ENCODE measurements around the gene RFFL.

DNA sequence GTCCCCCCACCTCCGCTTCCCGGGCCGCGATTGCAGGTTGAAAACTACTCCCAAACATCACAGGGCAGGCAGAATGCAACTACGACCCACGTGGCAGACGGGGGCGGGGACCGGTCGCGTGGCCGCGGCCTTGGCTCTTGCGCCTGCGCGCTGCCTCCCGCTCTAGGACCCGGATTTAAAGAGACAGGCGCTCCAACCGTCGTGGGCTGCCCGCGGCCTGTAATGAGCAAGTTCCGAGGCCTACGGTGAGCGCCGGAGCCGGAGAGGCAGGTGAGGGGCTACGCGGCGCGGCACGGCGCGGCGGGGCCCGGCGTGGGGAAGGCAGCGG lies 83.2 kb downstream of the RFFL start, which contains the start of gene LIG3:
- TF ChIP-seq, protein P1, sequence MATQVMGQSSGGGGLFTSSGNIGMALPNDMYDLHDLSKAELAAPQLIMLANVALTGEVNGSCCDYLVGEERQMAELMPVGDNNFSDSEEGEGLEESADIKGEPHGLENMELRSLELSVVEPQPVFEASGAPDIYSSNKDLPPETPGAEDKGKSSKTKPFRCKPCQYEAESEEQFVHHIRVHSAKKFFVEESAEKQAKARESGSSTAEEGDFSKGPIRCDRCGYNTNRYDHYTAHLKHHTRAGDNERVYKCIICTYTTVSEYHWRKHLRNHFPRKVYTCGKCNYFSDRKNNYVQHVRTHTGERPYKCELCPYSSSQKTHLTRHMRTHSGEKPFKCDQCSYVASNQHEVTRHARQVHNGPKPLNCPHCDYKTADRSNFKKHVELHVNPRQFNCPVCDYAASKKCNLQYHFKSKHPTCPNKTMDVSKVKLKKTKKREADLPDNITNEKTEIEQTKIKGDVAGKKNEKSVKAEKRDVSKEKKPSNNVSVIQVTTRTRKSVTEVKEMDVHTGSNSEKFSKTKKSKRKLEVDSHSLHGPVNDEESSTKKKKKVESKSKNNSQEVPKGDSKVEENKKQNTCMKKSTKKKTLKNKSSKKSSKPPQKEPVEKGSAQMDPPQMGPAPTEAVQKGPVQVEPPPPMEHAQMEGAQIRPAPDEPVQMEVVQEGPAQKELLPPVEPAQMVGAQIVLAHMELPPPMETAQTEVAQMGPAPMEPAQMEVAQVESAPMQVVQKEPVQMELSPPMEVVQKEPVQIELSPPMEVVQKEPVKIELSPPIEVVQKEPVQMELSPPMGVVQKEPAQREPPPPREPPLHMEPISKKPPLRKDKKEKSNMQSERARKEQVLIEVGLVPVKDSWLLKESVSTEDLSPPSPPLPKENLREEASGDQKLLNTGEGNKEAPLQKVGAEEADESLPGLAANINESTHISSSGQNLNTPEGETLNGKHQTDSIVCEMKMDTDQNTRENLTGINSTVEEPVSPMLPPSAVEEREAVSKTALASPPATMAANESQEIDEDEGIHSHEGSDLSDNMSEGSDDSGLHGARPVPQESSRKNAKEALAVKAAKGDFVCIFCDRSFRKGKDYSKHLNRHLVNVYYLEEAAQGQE (tag by site-specific recombination; IDR thresholded peaks at IDR 0.05), result no peak
- TF ChIP-seq, protein P2, sequence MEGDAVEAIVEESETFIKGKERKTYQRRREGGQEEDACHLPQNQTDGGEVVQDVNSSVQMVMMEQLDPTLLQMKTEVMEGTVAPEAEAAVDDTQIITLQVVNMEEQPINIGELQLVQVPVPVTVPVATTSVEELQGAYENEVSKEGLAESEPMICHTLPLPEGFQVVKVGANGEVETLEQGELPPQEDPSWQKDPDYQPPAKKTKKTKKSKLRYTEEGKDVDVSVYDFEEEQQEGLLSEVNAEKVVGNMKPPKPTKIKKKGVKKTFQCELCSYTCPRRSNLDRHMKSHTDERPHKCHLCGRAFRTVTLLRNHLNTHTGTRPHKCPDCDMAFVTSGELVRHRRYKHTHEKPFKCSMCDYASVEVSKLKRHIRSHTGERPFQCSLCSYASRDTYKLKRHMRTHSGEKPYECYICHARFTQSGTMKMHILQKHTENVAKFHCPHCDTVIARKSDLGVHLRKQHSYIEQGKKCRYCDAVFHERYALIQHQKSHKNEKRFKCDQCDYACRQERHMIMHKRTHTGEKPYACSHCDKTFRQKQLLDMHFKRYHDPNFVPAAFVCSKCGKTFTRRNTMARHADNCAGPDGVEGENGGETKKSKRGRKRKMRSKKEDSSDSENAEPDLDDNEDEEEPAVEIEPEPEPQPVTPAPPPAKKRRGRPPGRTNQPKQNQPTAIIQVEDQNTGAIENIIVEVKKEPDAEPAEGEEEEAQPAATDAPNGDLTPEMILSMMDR (tag by site-specific recombination; IDR thresholded peaks at IDR 0.05), result no peak
- TF ChIP-seq, protein P3, sequence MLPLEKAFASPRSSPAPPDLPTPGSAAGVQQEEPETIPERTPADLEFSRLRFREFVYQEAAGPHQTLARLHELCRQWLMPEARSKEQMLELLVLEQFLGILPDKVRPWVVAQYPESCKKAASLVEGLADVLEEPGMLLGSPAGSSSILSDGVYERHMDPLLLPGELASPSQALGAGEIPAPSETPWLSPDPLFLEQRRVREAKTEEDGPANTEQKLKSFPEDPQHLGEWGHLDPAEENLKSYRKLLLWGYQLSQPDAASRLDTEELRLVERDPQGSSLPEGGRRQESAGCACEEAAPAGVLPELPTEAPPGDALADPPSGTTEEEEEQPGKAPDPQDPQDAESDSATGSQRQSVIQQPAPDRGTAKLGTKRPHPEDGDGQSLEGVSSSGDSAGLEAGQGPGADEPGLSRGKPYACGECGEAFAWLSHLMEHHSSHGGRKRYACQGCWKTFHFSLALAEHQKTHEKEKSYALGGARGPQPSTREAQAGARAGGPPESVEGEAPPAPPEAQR (tag by site-specific recombination; IDR thresholded peaks at IDR 0.05), result no peak
- TF ChIP-seq ZNF510 (tag by site-specific recombination; IDR thresholded peaks at IDR 0.05; ENCODE audit: insufficient replicate concordance), result no peak
- no peak for TF ChIP-seq ZFP3 (tag by site-specific recombination; IDR thresholded peaks at IDR 0.05; ENCODE audit: low read depth)
- no peak for TF ChIP-seq BCL11A (tag by site-specific recombination; IDR thresholded peaks at IDR 0.05; ENCODE audit: low read depth)
- no peak for TF ChIP-seq YY1 (tag by site-specific recombination; IDR thresholded peaks at IDR 0.05)
- TF ChIP-seq ZNF114 (tag by site-specific recombination; IDR thresholded peaks at IDR 0.05), result no peak
- no peak for TF ChIP-seq ZNF707 (tag by site-specific recombination; IDR thresholded peaks at IDR 0.05)
- TF ChIP-seq, protein P4, sequence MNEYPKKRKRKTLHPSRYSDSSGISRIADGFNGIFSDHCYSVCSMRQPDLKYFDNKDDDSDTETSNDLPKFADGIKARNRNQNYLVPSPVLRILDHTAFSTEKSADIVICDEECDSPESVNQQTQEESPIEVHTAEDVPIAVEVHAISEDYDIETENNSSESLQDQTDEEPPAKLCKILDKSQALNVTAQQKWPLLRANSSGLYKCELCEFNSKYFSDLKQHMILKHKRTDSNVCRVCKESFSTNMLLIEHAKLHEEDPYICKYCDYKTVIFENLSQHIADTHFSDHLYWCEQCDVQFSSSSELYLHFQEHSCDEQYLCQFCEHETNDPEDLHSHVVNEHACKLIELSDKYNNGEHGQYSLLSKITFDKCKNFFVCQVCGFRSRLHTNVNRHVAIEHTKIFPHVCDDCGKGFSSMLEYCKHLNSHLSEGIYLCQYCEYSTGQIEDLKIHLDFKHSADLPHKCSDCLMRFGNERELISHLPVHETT (tag by site-specific recombination; IDR thresholded peaks at IDR 0.05), result no peak
- no peak for TF ChIP-seq ZNF530 (tag by site-specific recombination; IDR thresholded peaks at IDR 0.05; ENCODE audit: low read depth)
- TF ChIP-seq SP2 (tag by site-specific recombination; IDR thresholded peaks at IDR 0.05), result peak; percentile 50
